ENCODE data around the gene WFDC10B.

The WFDC10B gene

GRCh38 chr20:45704969-45705637 is at the start of gene WFDC10B:
TSS of gene WFDC10B (minus strand) at chr20:45705019. CDS start at chr20:45685992, 19,027 bp downstream.
- ChIA-PET CTCF (no interaction called here), POLR2A (no interaction called here)
- no peak for DNase-seq (ENCODE audit: low read depth, low spot score)
- H3K4me3 ChIP-seq (ENCODE audit: low read depth, low read length) = no peak within 1 kb of the TSS
- TF ChIP-seq, protein P1, sequence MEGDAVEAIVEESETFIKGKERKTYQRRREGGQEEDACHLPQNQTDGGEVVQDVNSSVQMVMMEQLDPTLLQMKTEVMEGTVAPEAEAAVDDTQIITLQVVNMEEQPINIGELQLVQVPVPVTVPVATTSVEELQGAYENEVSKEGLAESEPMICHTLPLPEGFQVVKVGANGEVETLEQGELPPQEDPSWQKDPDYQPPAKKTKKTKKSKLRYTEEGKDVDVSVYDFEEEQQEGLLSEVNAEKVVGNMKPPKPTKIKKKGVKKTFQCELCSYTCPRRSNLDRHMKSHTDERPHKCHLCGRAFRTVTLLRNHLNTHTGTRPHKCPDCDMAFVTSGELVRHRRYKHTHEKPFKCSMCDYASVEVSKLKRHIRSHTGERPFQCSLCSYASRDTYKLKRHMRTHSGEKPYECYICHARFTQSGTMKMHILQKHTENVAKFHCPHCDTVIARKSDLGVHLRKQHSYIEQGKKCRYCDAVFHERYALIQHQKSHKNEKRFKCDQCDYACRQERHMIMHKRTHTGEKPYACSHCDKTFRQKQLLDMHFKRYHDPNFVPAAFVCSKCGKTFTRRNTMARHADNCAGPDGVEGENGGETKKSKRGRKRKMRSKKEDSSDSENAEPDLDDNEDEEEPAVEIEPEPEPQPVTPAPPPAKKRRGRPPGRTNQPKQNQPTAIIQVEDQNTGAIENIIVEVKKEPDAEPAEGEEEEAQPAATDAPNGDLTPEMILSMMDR (IDR thresholded peaks at IDR 0.05; ENCODE audit: insufficient read depth, low read length, missing control alignments) = no peak

DNA sequence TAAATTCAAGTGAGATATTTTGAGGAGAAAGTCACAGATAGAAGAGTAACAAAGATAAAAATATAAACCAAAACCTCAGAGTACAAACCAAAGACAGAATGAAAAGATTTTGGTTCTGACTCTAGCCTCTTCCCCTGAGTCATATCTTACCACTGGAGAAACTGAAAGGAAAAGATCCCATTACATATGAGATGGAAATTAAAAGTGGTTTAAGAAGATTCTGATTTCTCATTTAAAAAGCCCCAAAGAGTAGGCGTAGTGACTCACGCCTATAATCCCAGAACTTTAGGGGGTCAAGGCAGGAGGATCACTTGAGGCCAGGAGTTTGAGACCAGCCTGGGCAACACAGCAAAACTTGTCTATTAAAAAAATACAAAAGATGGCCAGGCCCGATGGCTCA is 47.9 kb upstream of the WFDC10B start:
- TF ChIP-seq, protein P1 (IDR thresholded peaks at IDR 0.05; ENCODE audit: insufficient read depth, low read length, missing control alignments) = no peak
- DNase-seq (ENCODE audit: low read depth, low spot score) = no peak
- H3K4me3 ChIP-seq (ENCODE audit: low read depth, low read length) = no peak overlapping the region
- ChIA-PET CTCF (no interaction called here), POLR2A (no interaction called here)

- POLR2A ChIA-PET = interaction anchor here (0.6 kb wide), 1 partner anchor 319 kb away, joined by 3 read pairs; no protein-coding TSS in a partner anchor
- CTCF ChIA-PET = interaction anchor here (0.5 to 2.3 kb wide), 3 partner anchors 19 to 24 kb away, joined by 3 to 16 read pairs (median 3); no protein-coding TSS in a partner anchor
Observed at GRCh38 chr20:45751721-45752120, 46.9 kb upstream of the WFDC10B start.

DNA sequence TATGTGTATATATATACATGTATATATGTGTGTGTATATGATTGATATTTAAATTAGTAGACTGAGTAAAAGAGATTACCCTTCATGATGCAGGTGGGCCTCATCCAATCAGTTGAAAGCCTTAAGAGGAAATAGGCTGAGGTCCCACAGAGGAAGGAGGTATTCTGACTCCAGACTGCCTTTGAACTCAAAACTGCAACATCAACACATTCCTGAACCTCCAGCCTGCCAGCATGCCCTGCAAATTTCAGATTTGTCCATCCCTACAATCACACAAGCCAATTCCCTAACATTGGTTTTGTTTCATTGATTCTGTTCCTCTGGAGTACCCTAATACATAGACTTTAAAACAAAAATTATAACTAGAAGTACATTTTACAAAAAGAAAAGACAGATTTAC is 40.2 kb upstream of the WFDC10B start:
- POLR2A ChIA-PET = no interaction called here

More at GRCh38 chr20:45751721-45752120, 46.9 kb upstream of the WFDC10B start:
- no peak overlapping the region for H3K4me3 ChIP-seq (ENCODE audit: low read depth, low read length)
- DNase-seq (ENCODE audit: low read depth, low spot score) = no peak
- TF ChIP-seq, protein P1 (IDR thresholded peaks at IDR 0.05; ENCODE audit: insufficient read depth, low read length, missing control alignments) = no peak

DNA sequence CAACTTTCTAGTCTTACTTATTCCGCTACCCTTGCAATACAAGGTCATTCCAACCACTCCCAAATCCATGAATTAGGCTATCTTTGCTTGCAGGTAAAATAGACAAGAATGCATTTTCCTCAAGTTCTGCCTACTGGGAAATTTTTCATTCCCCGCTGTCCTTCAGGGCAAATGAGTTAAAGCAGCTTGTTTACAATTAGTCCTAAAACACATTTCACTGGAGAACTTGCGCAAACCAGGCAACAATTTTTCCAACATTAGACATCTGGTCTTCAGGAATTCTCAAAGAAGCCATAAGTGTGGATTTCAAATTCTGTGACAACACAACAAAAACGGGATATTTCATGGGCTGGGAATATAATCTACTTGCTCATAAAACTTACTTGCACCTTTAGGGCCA is 37.8 kb upstream of the WFDC10B start:
- no peak overlapping the region for H3K4me3 ChIP-seq (ENCODE audit: low read depth, low read length)
- TF ChIP-seq, protein P1 (IDR thresholded peaks at IDR 0.05; ENCODE audit: insufficient read depth, low read length, missing control alignments) = no peak
- CTCF ChIA-PET = no interaction called here
- DNase-seq (ENCODE audit: low read depth, low spot score) = no peak
- POLR2A ChIA-PET = no interaction called here

More for the DNA sequence above, 40.2 kb upstream of the WFDC10B start:
- H3K4me3 ChIP-seq (ENCODE audit: low read depth, low read length) = no peak overlapping the region
- CTCF ChIA-PET = no interaction called here
- DNase-seq (ENCODE audit: low read depth, low spot score) = no peak
- TF ChIP-seq, protein P1 (IDR thresholded peaks at IDR 0.05; ENCODE audit: insufficient read depth, low read length, missing control alignments) = no peak

- H3K4me3 ChIP-seq (ENCODE audit: low read depth, low read length) = no peak overlapping the region
- TF ChIP-seq, protein P1 (IDR thresholded peaks at IDR 0.05; ENCODE audit: insufficient read depth, low read length, missing control alignments) = no peak
- DNase-seq (ENCODE audit: low read depth, low spot score) = no peak
- POLR2A ChIA-PET = no interaction called here
- CTCF ChIA-PET = interaction anchor here (1.4 kb wide), 1 partner anchor 35 kb away, joined by 4 read pairs; no protein-coding TSS in a partner anchor
Observed at GRCh38 chr20:45735988-45736387, 31.2 kb upstream of the WFDC10B start.

Data from AG04449 (cell line).